Parathyroid adenoma (tissue), 2 donors: ENCODE results near the gene GBGT1.

Experiments used
- H2AFZ ChIP-seq: fragments of 300-600 bp; sonication (generic); one replicate; pipeline ENCODE4 v1.7.0; 2017; ENCODE audit warnings: antibody characterized with exemption, mild to moderate bottlenecking
- H3K27ac ChIP-seq: fragments of 300-600 bp; sonication (generic); one replicate; pipeline ENCODE4 v1.7.0; 2017
- H3K27me3 ChIP-seq: fragments of 300-600 bp; sonication (generic); one replicate; pipeline ENCODE4 v1.7.0; 2017; ENCODE audit warnings: low read length; ENCODE audit not compliant: control insufficient read depth, insufficient read depth
- H3K36me3 ChIP-seq: fragments of 300-600 bp; sonication (generic); one replicate; pipeline ENCODE4 v1.7.0; 2017; ENCODE audit warnings: low read length; ENCODE audit not compliant: control insufficient read depth, insufficient read depth
- H3K4me1 ChIP-seq: fragments of 300-600 bp; sonication (generic); one replicate; pipeline ENCODE4 v1.7.0; 2017; ENCODE audit warnings: control low read depth
- H3K4me2 ChIP-seq: fragments of 300-600 bp; sonication (generic); one replicate; pipeline ENCODE4 v1.7.0; 2017; ENCODE audit warnings: low read length
- H3K4me3 ChIP-seq: fragments of 300-600 bp; sonication (generic); one replicate; pipeline ENCODE4 v1.7.0; 2017; ENCODE audit warnings: low read depth, low read length
- H3K79me2 ChIP-seq: fragments of 300-600 bp; sonication (generic); one replicate; pipeline ENCODE4 v1.7.0; 2017; ENCODE audit warnings: control low read depth
- H3K9ac ChIP-seq: fragments of 300-600 bp; sonication (generic); one replicate; pipeline ENCODE4 v1.7.0; 2017; ENCODE audit warnings: mild to moderate bottlenecking
- H3K9me3 ChIP-seq: fragments of 300-600 bp; sonication (generic); one replicate; pipeline ENCODE4 v1.7.0; 2017; ENCODE audit warnings: low read length; ENCODE audit not compliant: control insufficient read depth
- CTCF ChIP-seq: fragments of 300-600 bp; sonication (generic); IDR thresholded peaks from one replicate; pipeline ENCODE4 v1.7.0; 2017; ENCODE audit warnings: antibody characterized with exemption, mild to moderate bottlenecking
- donor health status: primary hyperparathyroidism.

Gene GBGT1

DNA sequence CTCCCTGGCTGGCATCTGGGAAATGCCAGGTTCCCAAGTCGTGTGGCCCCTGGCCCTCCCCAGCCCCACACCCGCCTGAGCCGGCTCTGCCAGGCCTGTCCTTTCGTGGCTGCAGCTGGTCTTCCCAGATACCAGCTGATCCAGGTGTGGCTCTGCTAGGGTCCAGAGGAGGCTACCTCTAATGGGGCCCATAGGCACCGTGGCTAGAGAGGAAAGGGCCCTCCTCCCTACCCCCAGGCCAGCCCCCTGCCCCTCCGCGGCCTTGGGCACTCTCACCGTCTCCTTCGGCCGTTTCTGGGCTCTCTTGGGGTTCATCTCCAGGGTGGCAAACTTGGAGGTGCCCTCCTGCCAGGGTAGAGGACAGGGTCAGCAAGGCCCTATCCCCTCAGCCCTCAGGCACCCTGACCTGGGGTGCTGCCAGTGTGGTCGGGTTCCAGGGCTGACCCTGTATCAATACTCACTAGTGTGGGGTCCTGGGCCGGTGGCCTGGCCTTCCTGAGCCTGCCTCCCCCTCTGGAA lies 59.7 kb downstream of the GBGT1 start:
- H3K27me3 ChIP-seq = no peaks in the 10 kb centered on the region
- H3K36me3 ChIP-seq = no peaks in the 10 kb centered on the region
- no peak overlapping the region for H2AFZ ChIP-seq
- H3K9me3 ChIP-seq = no peaks in the 10 kb centered on the region
- no peaks in the 10 kb centered on the region for H3K4me1 ChIP-seq
- H3K27ac ChIP-seq = no peak overlapping the region
- no peaks in the 10 kb centered on the region for H3K79me2 ChIP-seq
- H3K4me3 ChIP-seq = no peak overlapping the region
- TF ChIP-seq CTCF = no peak
- no peak overlapping the region for H3K4me2 ChIP-seq
- H3K9ac ChIP-seq = no peak overlapping the region

DNA sequence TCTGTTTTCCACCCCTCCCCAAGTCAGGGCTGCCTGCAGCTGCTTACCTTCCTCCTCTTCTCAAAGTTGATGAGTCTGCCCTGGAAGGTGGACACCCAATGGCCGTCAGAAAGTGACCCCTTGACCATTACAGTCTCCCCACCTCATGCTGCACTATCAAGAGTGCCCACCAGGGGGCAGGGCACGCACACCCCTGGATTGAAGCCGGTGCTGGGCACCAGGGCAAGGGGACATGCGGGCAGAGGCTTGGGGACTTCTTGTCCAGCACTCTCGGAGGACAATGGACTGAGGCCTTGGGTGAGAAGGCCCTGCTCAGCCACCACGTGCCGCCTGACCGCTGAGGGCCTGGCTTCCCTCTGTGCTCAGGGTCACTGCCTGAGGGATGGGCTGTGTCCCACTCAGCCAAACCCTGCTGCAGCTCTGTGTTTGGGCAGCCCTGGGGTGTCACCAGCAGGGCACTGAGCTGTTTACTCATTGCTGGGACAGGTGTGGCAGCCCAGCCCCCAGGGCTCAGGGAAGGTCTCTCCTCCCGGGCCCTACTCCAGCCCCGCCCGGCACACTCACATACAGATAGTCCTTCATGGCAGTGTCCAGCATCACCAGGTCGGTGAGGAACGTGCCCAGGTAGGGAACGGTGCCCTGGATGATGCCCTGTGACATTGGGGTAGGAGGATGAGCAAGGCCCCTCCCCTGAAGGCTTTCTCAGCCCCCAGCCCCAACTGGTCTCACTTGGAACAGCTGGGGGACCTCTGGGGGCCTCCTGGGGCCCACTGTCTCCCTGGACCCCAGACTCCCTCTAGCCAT lies 60.3 kb downstream of the GBGT1 start:
- TF ChIP-seq CTCF = peak; percentile 94
- Histone ChIP-seq H3K27me3 (no peaks in the 10 kb centered on the region), H3K27ac (no peak overlapping the region), H3K4me1 (no peaks in the 10 kb centered on the region), H3K9me3 (no peaks in the 10 kb centered on the region), H3K9ac (no peak overlapping the region), H3K36me3 (no peaks in the 10 kb centered on the region), H3K4me3 (no peak overlapping the region), H3K79me2 (no peaks in the 10 kb centered on the region), H3K4me2 (no peak overlapping the region), H2AFZ (no peak overlapping the region)
